Skin epidermis (tissue), 12 donors: ENCODE results near the gene BCAT1.
"Not testable (repeated sequence)": the region's sequence is repeated elsewhere in the genome, so short reads cannot be mapped to it uniquely, and the experiment has no call there.

ENCODE experiments used
- H3K27ac ChIP-seq, 21 experiments: fragments of 200-600 bp; sonication (generic) in 11 of 21; one replicate each; pipeline ENCODE4 v1.5.0; 2020; ENCODE audit warnings: mild to moderate bottlenecking in 3 of 21, inconsistent platforms in 2 of 21, moderate library complexity in 2 of 21
- H3K4me3 ChIP-seq, 7 experiments: fragments of 200-600 bp; sonication (generic) in 2 of 7; one replicate each; pipeline ENCODE4 v1.5.0; 2020; ENCODE audit warnings: inconsistent platforms in 2 of 7, mild to moderate bottlenecking in 2 of 7, moderate library complexity in 1 of 7

Gene BCAT1

DNA sequence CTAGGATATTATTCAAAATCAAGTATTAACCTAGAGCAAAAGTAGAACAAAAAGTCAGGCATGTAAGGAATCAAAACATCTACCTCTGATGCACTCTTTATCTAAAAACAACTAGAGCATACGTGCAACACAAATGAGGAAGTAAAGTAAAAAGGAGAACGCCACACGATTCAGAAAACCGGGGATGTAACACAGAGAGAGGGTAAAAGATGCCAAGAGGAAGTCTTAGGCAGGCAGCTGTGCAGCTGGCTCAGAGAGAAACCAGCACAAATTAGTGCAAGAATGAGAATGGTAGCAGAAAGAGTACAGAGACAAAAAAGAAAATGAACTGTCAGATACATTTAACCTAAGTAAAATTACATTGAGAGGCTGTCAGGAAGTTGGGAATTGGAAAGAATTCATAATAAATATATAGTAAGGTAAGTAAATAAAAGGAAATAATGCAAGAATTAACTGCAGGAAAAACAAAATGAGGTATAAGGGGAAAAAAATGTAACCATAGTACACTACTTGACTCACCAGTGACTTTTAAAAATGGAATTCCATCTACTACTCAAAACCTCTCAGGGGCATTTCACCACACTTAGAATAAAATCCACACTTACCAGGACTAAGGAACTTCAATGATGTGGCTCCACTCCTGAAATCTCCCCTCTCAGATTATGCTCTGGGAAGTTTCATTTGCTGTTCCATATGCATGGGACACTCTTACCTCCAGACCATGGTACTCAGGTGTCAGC is 17.1 kb downstream of the BCAT1 start:
- Histone ChIP-seq H3K4me3 (no peak overlapping the region), H3K27ac (peak overlapping the region in 1 of 21 experiments; percentile 46)

DNA sequence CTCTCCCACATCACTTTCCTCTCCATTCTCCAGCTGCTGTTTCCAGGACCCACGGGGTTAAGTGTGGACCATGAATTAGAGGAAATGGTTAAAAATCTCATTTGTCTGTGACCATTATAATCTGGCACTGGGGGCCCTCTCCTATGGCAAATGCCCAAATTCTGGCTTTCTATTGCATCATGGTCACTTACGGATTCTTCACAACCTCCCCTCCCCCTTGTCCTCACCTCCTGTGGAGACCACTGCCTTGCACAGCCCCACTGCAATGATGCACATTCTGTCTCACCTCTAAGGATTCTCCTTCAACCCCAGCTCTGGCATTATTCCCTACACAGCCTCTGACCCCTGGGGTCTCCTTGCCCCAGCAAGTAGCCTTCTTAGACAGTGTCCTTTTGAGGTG is 18.9 kb downstream of the BCAT1 start:
- Histone ChIP-seq H3K27ac (no peak overlapping the region), H3K4me3 (no peak overlapping the region)

DNA sequence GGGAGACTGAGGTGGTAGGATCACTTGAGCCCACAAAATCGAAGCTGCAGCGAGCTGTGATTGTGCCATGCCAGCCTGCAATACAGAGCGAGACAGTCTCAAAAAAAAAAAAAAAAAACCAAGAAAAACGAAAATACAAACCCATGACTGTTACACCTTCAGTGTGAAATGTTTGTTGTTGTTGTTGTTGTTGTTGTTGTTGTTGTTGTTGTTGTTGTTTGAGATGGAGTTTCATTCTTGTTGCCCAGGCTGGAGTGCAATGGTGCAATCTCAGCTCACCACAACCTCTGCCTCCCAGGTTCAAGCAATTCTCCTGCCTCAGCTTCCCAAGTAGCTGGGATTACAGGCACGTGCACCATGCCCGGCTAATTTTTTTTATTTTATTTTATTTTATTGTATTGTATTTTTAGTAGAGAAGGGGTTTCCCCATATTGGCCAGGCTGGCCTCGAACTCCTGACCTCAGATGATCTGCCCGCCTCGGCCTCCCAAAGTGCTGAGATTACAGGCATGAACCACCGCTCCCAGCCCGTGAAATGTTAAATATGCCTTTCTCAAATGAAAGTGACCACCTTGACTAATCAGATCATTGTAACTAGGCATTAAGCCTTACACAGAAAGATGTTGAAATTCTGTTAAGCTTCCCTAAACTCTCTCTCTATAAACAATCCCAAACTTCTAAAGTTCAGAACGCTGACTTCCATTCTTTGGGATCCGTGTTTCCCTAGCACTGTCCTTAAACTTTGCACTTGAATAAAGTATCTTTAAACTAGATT is 20.2 kb downstream of the BCAT1 start:
- not testable (repeated sequence) for H3K4me3 ChIP-seq, H3K27ac ChIP-seq

DNA sequence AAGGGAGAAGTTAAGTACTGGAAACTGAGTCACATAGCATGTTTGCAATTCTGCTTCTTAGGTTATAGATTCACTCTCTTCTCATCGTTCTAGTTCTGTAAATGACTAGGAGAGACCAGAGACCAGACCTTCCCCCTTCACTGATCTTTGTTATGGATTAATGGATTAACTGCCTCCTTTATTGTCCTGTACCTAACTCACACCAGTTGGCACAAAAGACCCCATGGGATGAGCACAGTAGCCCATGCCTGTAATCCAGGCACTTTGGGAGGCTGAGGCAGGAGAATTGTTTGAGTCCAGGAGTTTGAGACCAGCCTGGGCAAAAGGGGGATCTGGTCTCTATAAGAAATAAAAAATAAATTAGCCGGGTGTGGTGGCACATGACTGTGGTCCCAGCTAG is 20.8 kb downstream of the BCAT1 start:
- H3K27ac ChIP-seq = no peak overlapping the region
- H3K4me3 ChIP-seq = no peak overlapping the region

DNA sequence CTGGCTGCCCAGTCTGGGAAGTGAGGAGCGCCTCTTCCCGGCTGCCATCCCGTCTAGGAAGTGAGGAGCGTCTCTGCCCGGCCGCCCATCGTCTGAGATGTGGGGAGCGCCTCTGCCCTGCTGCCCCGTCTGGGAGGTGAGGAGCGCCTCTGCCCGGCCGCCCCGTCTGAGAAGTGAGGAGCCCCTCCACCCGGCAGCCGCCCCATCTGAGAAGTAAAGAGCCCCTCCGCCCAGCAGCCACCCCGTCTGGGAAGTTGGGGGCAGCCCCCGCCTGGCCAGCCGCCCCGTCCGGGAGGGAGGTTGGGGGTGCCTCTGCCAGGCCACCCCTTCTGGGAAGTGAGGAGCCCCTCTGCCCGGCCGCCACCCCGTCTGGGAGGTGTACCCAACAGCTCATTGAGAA is 22.8 kb downstream of the BCAT1 start:
- not testable (repeated sequence) for H3K4me3 ChIP-seq

DNA sequence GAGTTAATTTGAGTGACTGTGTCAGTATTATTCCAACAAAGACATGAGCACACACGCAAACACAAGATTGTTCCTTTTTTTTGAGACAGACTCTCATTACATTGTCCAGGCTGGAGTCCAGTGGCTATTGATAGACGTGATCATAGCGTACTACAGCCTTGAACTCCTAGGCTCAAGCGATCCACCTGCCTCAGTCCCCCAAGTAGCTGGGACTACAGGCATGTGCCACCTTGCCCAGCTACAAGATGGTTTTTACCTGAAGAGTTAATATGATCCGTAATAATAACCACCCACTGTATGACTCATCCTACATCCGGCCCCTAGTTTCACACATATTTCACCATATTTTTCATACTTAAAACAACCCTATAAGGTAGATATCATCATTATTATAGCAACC is 26.8 kb downstream of the BCAT1 start:
- no peak overlapping the region for H3K4me3 ChIP-seq
- H3K27ac ChIP-seq = no peak overlapping the region

More for the DNA sequence above, 22.8 kb downstream of the BCAT1 start:
- not testable (repeated sequence) for H3K27ac ChIP-seq

DNA sequence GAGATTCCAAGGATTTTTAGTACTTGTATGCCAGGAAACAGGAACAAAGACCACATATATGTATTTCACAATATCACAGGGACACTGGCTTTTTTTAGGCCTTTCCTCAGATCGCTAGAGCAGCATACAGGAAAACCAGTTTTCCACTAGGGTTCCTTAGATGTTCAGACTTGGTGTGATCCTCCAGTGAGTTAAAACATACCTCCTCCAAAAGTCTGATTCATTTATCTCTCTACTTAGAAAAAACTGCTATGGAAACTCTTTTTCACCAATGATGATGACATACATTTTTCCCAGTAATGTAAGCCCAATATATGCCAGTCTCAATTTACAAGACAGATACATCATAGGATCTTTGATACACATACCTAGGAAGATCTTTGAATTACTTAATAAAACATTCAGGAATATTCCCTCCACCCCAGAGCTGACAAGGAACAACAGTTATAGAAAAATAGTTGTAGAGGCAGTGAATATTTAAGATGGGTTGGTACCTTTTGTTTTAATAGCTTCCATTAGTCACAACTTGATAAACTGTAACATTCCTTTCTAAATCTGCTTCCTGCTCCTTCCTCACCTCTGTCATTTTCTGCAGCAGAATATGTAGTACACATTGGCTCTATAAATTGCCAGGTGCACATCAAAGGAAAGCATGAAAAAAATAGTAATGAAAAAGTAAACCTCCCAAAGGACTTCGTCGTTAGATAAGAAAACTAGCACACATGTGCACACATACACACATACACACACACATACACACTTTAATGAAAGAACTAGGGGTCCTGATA is 27.5 kb downstream of the BCAT1 start:
- no peak overlapping the region for H3K4me3 ChIP-seq
- H3K27ac ChIP-seq = no peak overlapping the region

DNA sequence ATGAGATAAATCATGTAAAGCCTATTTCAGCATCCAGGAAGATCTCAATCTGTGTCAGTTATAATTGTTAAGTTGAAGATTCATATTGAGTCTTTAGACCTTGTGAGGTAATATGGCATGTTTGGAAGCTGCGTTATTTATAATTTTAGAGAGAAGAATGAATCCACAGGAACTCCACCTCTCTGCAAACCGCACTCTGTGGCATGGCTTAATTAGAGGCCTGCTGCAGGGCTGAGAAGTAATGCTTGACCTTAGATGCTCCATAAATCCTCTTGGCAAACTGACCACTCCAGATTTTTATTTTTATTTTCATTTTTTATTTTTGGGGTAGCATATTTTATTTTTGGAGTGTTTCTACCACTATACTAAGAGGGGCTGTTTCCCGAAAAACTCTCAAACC is 28.8 kb downstream of the BCAT1 start:
- no peak overlapping the region for H3K4me3 ChIP-seq
- H3K27ac ChIP-seq = no peak overlapping the region

DNA sequence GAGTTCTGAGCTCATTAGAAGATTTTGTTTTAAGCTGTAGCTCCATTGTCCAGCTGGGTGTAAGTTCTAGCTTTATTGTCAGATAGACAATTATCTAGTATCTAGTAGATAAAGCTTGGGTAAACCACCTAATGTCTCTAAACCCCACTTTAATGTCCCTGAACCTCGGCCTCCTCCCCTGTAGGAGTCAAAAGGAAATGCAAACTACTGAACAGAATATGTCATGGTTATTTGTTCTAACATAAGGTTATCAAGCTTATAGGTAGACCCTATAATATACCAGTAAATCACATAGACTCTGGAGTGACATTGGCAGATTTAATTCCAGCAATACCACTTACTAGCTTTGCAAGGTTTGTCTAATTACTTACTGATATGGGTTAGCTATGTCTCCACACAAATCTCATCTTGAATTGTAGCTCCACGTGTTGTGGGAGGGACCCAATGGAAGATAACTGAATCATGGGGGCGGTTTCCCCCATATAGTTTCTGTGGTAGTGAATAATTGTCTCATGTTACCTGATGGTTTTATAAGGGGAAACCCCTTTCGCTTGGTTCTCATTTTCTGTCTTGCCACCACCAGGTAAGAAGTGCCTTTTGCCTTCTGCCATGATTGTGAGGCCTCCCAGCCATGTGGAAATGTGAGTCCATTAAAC is 29.4 kb downstream of the BCAT1 start:
- H3K27ac ChIP-seq = no peak overlapping the region

DNA sequence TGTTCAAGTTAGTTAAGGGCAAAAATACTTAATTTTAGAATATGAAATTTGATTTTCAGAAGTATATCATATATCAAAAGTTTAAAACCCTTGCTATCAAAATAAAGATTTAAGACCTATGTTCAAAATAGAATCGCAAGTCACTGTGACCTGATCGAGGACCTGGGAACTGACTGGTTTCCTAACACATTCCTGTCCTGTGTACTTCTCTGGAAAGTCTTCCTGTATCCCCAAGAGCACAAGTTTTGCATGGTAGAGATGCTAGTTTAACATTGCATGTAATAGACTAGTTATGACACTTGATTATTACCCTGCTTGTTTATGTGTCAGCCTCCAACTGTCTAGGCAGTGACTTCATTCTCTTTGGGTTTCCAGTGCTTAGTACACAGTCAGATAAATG is 30.3 kb downstream of the BCAT1 start:
- Histone ChIP-seq H3K4me3 (no peak overlapping the region), H3K27ac (no peak overlapping the region)

More for the DNA sequence above, 29.4 kb downstream of the BCAT1 start:
- no peak overlapping the region for H3K4me3 ChIP-seq

DNA sequence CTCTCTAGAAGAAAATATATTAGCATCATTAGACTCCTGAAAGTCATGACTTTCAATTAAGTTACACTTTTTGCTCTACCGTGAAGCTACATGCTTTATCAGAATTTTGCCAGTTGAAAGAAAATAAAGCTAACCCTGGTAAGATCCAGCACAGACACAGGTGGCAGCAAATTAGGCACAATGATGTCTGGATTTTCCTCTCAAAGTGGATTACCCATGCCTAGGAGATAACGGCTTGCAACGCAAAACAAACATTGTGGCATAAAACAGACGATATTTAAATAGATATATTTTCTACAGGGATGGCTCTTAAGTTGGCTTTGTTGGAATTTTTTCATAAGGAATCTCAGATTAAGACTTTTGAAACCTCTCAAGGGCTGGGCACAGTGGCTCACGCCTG is 33.4 kb downstream of the BCAT1 start:
- H3K27ac ChIP-seq = no peak overlapping the region

DNA sequence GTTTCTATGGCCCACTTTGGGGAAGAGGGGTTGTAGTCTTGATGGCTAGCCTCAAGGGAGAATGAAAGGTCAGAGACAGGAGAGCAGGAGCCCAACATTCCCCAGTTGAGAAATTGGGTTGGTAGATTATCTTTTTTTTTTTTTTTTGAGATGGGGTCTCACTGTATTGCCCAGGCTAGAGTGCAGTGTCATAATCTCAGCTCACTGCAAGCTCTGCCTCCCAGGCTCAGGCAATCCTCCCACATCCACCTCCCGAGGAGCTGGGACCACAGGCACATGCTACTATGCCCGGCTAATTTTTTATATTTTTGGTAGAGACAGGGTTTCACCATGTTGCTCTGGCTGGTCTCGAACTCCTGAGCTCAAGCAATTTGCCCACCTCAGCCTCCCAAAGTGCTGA is 34.9 kb downstream of the BCAT1 start:
- Histone ChIP-seq H3K27ac (no peak overlapping the region), H3K4me3 (no peak overlapping the region)

More for the DNA sequence above, 33.4 kb downstream of the BCAT1 start:
- no peak overlapping the region for H3K4me3 ChIP-seq

DNA sequence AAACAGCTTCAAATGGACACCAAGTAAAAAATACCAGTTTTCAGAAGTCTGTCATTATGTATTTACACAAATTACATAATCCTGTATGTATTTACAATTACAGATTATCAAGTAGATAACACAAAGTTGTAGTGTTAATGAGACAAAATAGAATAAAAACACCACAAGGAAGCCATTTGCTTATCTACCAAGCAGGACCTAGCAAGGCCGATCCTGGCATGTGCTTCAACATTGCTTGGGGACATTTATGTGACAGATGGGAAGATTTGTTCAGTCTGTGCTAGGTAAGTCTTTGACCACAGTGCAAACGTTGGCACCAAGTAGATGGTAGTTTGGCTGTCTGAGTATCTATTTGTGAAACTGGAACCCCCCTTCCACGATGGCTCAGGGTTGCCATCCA is 35.8 kb downstream of the BCAT1 start:
- Histone ChIP-seq H3K27ac (no peak overlapping the region), H3K4me3 (no peak overlapping the region)

DNA sequence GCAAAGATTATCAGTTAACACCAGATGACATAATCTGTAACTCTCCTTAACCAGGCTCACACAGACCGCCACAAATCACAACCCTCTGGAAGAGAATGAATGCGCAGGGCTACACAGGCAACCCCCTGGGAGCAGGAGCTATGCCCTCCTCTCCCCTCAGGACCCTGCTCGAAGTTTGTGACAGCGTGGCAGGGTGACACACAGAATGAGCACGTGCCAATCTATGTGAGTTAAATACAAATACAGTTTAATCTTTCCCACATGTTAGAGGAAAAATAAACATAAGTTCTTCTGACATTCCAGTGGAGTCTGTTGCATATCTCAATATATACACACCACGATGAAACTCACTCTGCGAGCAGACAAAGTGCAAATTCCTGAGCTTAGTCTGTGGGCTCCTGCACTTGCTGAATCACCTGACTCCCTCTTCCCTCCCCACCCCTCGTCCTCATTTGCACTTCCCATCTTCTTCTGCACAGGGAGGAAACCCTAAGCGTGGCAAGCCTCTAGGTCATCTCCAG is 37.6 kb downstream of the BCAT1 start:
- H3K27ac ChIP-seq = no peak overlapping the region

DNA sequence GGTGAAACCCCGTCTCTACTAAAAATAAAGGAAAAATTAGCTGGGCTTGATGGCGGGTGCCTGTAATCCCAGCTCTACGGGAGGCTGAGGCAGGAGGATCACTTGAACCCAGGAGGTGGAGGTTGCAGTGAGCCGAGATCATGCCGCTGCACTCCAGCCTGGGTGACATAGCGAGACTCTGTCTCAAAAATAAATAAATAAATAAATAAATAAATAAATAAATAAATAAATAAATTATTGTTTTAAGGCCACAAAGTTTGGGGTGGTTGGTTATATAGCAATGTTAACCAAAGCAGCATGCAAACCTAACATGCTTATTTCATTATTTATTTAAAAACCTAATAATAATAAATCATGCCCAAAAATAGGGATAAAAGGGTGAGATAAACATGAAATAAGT is 38.7 kb downstream of the BCAT1 start:
- H3K27ac ChIP-seq = peak overlapping the region in 1 of 21 experiments; percentile 3
- H3K4me3 ChIP-seq = not testable (repeated sequence)

More for the DNA sequence above, 37.6 kb downstream of the BCAT1 start:
- no peak overlapping the region for H3K4me3 ChIP-seq

DNA sequence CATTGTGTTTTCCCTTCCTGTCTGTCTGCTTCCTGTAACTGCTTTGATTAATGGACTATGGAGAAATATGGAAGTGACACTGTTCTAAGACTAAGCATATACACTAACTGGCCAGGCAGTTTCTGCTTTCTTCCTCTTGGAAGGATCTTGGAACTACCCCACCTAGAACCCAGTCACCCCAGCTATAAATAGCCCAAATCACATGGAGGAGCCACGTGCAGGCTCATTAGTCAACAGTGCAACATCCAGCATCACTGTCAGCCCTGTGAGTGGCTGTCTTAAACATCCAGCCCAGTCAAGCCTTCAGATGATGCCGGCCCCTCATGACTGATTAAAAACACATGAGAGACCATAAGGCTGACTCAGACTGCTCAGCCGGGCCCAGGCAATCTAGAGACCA is 39.2 kb downstream of the BCAT1 start:
- H3K27ac ChIP-seq = peak overlapping the region in 3 of 21 experiments; percentile 3 to 44 (median 9)
- no peak overlapping the region for H3K4me3 ChIP-seq

DNA sequence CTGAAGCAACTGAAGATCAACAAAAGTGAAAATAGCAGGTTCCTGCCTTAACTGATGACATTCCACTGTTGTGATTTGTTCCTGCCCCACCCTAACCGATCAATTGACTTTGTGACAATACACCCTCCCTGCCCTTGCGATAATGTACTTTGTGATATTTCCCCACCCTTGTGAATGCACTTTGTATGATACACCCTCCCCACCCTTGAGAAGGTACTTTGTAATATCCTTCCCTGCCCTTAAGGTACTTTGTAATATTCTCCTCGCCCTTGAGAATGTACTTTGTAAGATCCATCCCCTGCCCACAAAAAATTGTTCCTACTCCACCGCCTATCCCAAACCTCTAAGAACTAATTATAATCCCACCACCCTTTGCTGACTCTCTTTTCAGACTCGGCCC is 41.4 kb downstream of the BCAT1 start:
- no peak overlapping the region for H3K4me3 ChIP-seq
- no peak overlapping the region for H3K27ac ChIP-seq

DNA sequence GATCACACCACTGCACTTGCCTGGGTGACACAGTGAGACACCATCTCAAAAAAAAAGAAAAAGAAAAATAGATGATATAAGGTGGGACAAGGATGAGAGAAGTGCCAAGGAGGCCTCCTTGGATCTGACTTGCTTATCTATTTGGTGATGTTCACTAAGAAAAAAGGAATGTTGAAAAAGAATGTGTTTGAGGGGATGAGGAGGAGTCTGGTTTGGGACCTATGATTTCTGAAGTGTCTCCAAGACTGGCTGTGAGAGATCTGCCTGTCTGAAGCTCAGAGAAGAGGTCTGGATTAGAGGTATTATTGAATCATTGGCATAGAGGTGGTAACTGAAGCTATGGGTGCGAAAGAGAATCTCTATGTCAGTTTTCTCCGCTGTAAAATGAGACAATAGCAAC is 42.8 kb downstream of the BCAT1 start:
- no peak overlapping the region for H3K27ac ChIP-seq
- H3K4me3 ChIP-seq = no peak overlapping the region

DNA sequence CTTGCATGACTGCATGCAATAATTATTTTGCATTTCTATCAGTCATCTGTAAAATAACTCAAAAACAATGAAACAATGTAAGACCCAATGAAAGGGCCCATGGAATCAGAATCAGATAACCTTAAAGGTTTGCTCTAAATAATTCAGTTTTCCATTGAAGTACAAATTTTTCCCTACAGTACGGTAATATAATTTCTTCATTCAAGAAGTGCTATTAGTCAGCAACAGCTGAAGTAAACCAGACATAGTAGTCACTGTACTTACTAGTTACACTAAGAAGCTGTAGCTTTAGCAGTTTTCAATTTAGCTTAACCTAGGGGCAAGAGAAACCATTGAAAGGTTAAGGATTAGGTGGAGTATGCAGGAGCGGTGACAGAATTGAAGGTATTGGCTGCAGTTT is 43.5 kb downstream of the BCAT1 start:
- no peak overlapping the region for H3K4me3 ChIP-seq
- H3K27ac ChIP-seq = no peak overlapping the region

DNA sequence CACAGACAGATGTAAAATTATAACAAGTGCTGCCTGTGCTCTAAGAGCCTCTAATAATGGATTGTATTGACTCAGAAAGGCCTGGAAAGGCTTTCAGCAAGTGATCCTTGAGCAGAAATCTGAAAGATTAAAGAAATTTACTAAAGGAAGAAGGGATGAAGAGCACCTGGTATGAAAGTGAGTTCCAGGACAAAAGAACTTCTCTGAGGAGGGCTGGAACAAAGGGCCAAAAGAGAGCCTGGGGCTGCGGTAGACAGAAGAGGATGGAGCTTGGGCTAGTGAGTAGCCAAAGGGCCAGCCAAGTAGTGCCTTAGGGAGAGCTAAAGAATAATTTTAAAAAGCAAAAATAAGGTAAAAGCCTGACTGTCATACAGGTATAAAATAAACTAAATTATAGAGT is 44.0 kb downstream of the BCAT1 start:
- no peak overlapping the region for H3K4me3 ChIP-seq
- H3K27ac ChIP-seq = no peak overlapping the region
